GM12878 (cell line): ENCODE measurements around the gene NCKAP5L. TPM values are rescaled to one million over a fixed set of nuclear protein-coding genes. Genes with fewer than 3 reads are reported as not detected.

Experiments
- ATAC-seq: fragments of 200-7000 bp; cut with Tn5 transposase; 3 replicates; pipeline ENCODE4 v1.9.1; 2020; ENCODE audit warnings: mild to moderate bottlenecking, moderate library complexity
- BruUV-seq: library from RNA; stranded (reverse); fragments of 400-500 nt; replicated peaks from 2 replicates; lab custom pipeline; 2021; lab: Mats Ljungman, UMichigan
- CTCF ChIA-PET: fragments of 300-600 bp; sonication (Branson Sonifier 250); formaldehyde crosslinking; extraction: SDS; loops from one replicate; lab custom pipeline; 2021; ENCODE audit warnings: inconsistent platforms; lab: Yijun Ruan, JAX
- POLR2A ChIA-PET: fragments of 350-600 bp; formaldehyde crosslinking; extraction: SDS; loops from one replicate; lab custom pipeline; 2021; ENCODE audit warnings: inconsistent platforms; lab: Charles Lee
- RAD21 ChIA-PET: fragments of 300-600 bp; sonication (Branson Sonifier 250); formaldehyde crosslinking; loops from one replicate; lab custom pipeline; 2023; ENCODE audit warnings: antibody characterized with exemption; ENCODE audit not compliant: unreplicated experiment; lab: Charles Lee
- SMC1A ChIA-PET: fragments of 300-600 bp; sonication (Branson Sonifier 250); formaldehyde crosslinking; loops from one replicate; lab custom pipeline; 2023; ENCODE audit not compliant: unreplicated experiment, uncharacterized antibody; lab: Charles Lee
- DNase-seq: peaks from one replicate; pipeline ENCODE4 v3.0.0-alpha.2; 2011; ENCODE audit warnings: low read depth, low spot score
- FAIRE-seq: peaks from 3 replicates; lab custom pipeline; 2011; peaks lifted over from hg19 to GRCh38; lab: Jason Lieb, UNC
- H2AFZ ChIP-seq: 2 replicates; pipeline ENCODE4 v1.6.0; 2011; ENCODE audit warnings: low read depth, low read length, control low read depth; ENCODE audit not compliant: control insufficient read depth
- H3K27ac ChIP-seq: 2 replicates; pipeline ENCODE4 v1.5.1; 2011; ENCODE audit warnings: control low read depth; ENCODE audit not compliant: control insufficient read depth, insufficient read depth
- H3K27me3 ChIP-seq, 2 experiments: replicated peaks in 1 of 2; 2 replicates each; pipeline versions ENCODE4 v1.6.0 to v1.6.1; 2011; ENCODE audit warnings: low read length in 1 of 2; ENCODE audit not compliant: control insufficient read depth in 2 of 2, insufficient read depth in 2 of 2
- H3K36me3 ChIP-seq, 2 experiments: 2 replicates each; pipeline ENCODE4 v1.5.1; 2011; ENCODE audit warnings: low read length in 1 of 2; ENCODE audit not compliant: control insufficient read depth in 2 of 2, insufficient read depth in 2 of 2
- H3K4me1 ChIP-seq: 2 replicates; pipeline ENCODE4 v1.6.1; 2011; ENCODE audit warnings: mild to moderate bottlenecking, low read length, moderate library complexity, mixed read lengths; ENCODE audit not compliant: control insufficient read depth, insufficient read depth
- H3K4me2 ChIP-seq: 2 replicates; pipeline ENCODE4 v1.6.0; 2011; ENCODE audit warnings: control low read depth; ENCODE audit not compliant: control insufficient read depth, insufficient read depth
- H3K4me3 ChIP-seq: fragments of 200-600 bp; sonication (generic); 2 replicates; pipeline ENCODE4 v1.5.1; 2016
- H3K79me2 ChIP-seq: 2 replicates; pipeline ENCODE4 v1.6.0; 2011; ENCODE audit warnings: low read length; ENCODE audit not compliant: control insufficient read depth, insufficient read depth
- H3K9ac ChIP-seq: 2 replicates; pipeline ENCODE4 v1.8.0; 2011; ENCODE audit warnings: low read length, control low read depth, mixed read lengths; ENCODE audit not compliant: control insufficient read depth, insufficient read depth
- H3K9me3 ChIP-seq: replicated peaks from 3 replicates; pipeline ENCODE4 v1.5.1; 2011; ENCODE audit warnings: mild to moderate bottlenecking, low read length; ENCODE audit not compliant: control insufficient read depth, insufficient read depth
- H4K20me1 ChIP-seq: 2 replicates; pipeline ENCODE4 v1.6.0; 2011; ENCODE audit not compliant: control insufficient read depth, insufficient read depth
- CHD4 ChIP-seq: fragments of 200-600 bp; sonication (generic); IDR thresholded peaks from 2 replicates; pipeline ENCODE4 v1.6.1; 2016; ENCODE audit warnings: mild to moderate bottlenecking
- DPF2 ChIP-seq: fragments of 450-650 bp; IDR thresholded peaks from 2 replicates; pipeline ENCODE4 v1.6.1; 2017; ENCODE audit warnings: mild to moderate bottlenecking
- GABPA ChIP-seq: IDR thresholded peaks from 2 replicates; pipeline ENCODE4 v1.6.1; 2014; ENCODE audit warnings: antibody characterized with exemption, low read depth, mild to moderate bottlenecking, inconsistent platforms
- JUND ChIP-seq: IDR thresholded peaks from 2 replicates; pipeline ENCODE4 v1.6.1; 2012; ENCODE audit warnings: low read depth, mild to moderate bottlenecking, low read length, improper control_type of control experiment, moderate library complexity
- KAT2A ChIP-seq: conservative IDR thresholded peaks from 2 replicates; pipeline ENCODE4 v1.6.1; 2011; ENCODE audit warnings: low read depth, low read length; ENCODE audit not compliant: control insufficient read depth
- MEF2B ChIP-seq: fragments of 450-650 bp; IDR thresholded peaks from 2 replicates; pipeline ENCODE4 v1.6.1; 2018; ENCODE audit warnings: mild to moderate bottlenecking, moderate library complexity; ENCODE audit not compliant: partially characterized antibody, poor library complexity, severe bottlenecking
- SIN3A ChIP-seq: IDR thresholded peaks from 2 replicates; pipeline ENCODE4 v1.6.1; 2012; ENCODE audit warnings: low read depth, low read length, improper control_type of control experiment
- STAT1 ChIP-seq: fragments of 450-650 bp; conservative IDR thresholded peaks from 2 replicates; pipeline ENCODE4 v1.6.1; 2014; ENCODE audit warnings: antibody characterized with exemption, mild to moderate bottlenecking
- ZNF207 ChIP-seq: fragments of 450-650 bp; IDR thresholded peaks from 2 replicates; pipeline ENCODE4 v1.6.1; 2014; ENCODE audit warnings: antibody characterized with exemption, mild to moderate bottlenecking, borderline replicate concordance
- ZNF384 ChIP-seq: IDR thresholded peaks from 2 replicates; pipeline ENCODE4 v1.6.1; 2012; ENCODE audit warnings: low read depth, mild to moderate bottlenecking, low read length, improper control_type of control experiment, borderline replicate concordance
- WGBS: methylation state at CpG from one replicate; pipeline ENCODE4 v1.1.6; 2016; ENCODE audit warnings: low lambda C conversion rate; ENCODE audit not compliant: insufficient replicate concordance, insufficient coverage; ENCODE audit errors: missing lambda C conversion rate; 5-methylcytosine and 5-hydroxymethylcytosine counted together
- in situ Hi-C: fragments of 300-500 bp; cut with MboI; formaldehyde crosslinking; loops from 9 replicates; pipeline ENCODE4 v1.14.3; 2018; ENCODE audit warnings: mixed read lengths
- intact Hi-C: fragments of 100-400 bp; cut with micrococcal nuclease; formaldehyde crosslinking; loops from one replicate; pipeline ENCODE4 v1.14.2; 2022; ENCODE audit not compliant: unreplicated experiment
- polyA plus RNA-seq, 11 experiments: library from polyadenylated mRNA; depleted of rRNA in 4 of 11; unstranded in 6 of 11; stranded (reverse) in 5 of 11; fragments of >200 nt; fragmentation: Nextera tagmentation in 4 of 11; fragmentation: Illumina TruSeq in 1 of 11; extraction: Ambion mirVana in 4 of 11; extraction: Trizol in 1 of 11; gene quantifications; 1 replicate in 1 of 11; 2 replicates in 10 of 11; pipeline versions ENCODE4 v1.2.1 to v1.2.3, GENCODE V29; 2011 to 2016; ENCODE audit warnings: inconsistent platforms in 2 of 11, missing spikeins in 2 of 11, low read depth in 1 of 11
- total RNA-seq, 4 experiments: library from RNA; depleted of rRNA in 3 of 4; stranded (reverse); fragments of >200 nt in 3 of 4; fragmentation: Illumina TruSeq in 1 of 4; extraction: Trizol in 1 of 4; gene quantifications; 2 replicates each; pipeline versions ENCODE4 v1.2.1 to v1.2.3, GENCODE V29; 2013 to 2021
- TF ChIP-seq, protein P1 (sequence below): fragments of 150-350 bp; IDR thresholded peaks from 2 replicates; pipeline ENCODE4 v1.6.1; 2014; ENCODE audit warnings: mild to moderate bottlenecking, low read depth, low read length
- TF ChIP-seq, protein P2 (sequence below): IDR thresholded peaks from 2 replicates; pipeline ENCODE4 v1.6.1; 2012; ENCODE audit warnings: low read depth, low read length, improper control_type of control experiment

NCKAP5L gene
- total and polyA plus RNA-seq, 10 of the 15 experiments (the other 5 are each of a cell fraction or from before 2014, with no cell fraction given): 0.03 to 15.8 (median 4.4) TPM

DNA sequence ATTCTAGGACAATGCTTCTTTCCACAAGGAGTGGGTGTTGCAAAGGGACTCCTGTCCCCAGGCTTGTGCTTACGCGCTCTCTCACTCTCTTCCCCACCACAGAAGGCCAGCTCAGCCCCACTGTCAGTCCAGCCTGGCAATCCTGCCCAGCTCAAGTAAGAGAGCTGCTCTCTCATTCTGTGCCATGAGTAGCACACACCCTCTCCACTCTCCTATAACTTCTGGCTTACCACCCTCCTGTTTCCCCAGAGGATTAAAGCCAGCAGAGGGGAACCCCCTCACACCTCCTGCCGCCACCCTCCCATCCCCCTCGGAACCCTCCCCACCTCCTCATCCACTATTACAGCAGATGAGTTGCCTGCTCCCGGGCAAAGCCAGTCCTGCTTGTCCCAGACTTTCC, 17.1 kb downstream of the NCKAP5L start:
- TF ChIP-seq, protein P1, sequence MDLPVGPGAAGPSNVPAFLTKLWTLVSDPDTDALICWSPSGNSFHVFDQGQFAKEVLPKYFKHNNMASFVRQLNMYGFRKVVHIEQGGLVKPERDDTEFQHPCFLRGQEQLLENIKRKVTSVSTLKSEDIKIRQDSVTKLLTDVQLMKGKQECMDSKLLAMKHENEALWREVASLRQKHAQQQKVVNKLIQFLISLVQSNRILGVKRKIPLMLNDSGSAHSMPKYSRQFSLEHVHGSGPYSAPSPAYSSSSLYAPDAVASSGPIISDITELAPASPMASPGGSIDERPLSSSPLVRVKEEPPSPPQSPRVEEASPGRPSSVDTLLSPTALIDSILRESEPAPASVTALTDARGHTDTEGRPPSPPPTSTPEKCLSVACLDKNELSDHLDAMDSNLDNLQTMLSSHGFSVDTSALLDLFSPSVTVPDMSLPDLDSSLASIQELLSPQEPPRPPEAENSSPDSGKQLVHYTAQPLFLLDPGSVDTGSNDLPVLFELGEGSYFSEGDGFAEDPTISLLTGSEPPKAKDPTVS: no peak
- TF ChIP-seq MEF2B: peak; percentile 59
- no TSS peak for BruUV-seq
- peaks cover 28% of the 10 kb centered on the region for H3K4me1 ChIP-seq
- no peak for DNase-seq
- H3K9me3 ChIP-seq: no peaks in the 10 kb centered on the region
- ChIA-PET POLR2A (interaction anchor here (1.1 kb wide), 1 partner anchor 11 kb away, joined by 3 read pairs; no protein-coding TSS in a partner anchor), RAD21 (interaction anchor here (0.6 to 1.8 kb wide), 6 partner anchors 9 to 1115 kb away, joined by 3 to 7 read pairs (median 4); partner anchors contain the start of gene TMBIM6), CTCF (interaction anchor here (0.8 to 2.6 kb wide), 6 partner anchors 24 to 464 kb away, joined by 3 to 12 read pairs (median 4); no protein-coding TSS in a partner anchor), SMC1A (interaction anchor here (0.8 to 1.4 kb wide), 7 partner anchors 11 to 135 kb away, joined by 3 to 8 read pairs (median 5); partner anchors contain the start of genes NCKAP5L and TMBIM6)
- FAIRE-seq: no peak
- H3K4me2 ChIP-seq: no peak overlapping the region
- H3K79me2 ChIP-seq: no peaks in the 10 kb centered on the region; the same call in 1 of the 2 replicates
- intact Hi-C loops: no loop called here
- no peak overlapping the region for H3K9ac ChIP-seq
- no peak overlapping the region for H2AFZ ChIP-seq
- no peaks in the 10 kb centered on the region for H3K36me3 ChIP-seq
- in situ Hi-C loops: no loop called here
- peak; percentile 64 for ATAC-seq
- WGBS: 47% methylated on average over 5 of the region's 5 CpGs
- no peak overlapping the region for H3K27ac ChIP-seq
- no peaks in the 10 kb centered on the region for H4K20me1 ChIP-seq
- no peak overlapping the region for H3K4me3 ChIP-seq
- H3K27me3 ChIP-seq: no peaks in the 10 kb centered on the region

DNA sequence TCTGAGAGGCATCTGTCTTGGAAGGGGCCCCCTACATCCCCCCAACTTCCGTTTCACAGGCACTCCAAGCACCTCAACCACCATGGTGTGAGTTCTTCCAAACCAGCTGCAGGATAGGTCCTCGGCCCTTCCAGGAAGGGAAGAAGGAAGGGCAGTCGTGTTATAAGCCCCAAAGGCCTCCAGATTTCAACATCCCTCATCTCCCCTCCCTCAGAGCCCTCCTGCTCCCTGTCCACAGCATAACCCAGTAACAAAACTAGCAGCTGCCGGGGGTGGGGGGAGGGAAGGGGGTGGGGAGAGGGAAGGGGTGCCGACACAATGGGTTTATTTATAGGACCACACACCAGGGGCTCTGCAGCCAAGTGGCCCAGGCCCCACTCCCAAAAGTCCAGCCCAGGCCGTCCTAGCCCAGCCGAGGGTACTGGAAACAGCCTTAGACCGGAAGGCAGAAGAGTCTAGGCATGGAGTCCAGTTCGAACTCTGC, 18.3 kb downstream of the NCKAP5L start:
- H2AFZ ChIP-seq: no peak overlapping the region
- no peak for ATAC-seq
- CTCF ChIA-PET: interaction anchor here (1.0 to 2.6 kb wide), 3 partner anchors 29 to 32 kb away, joined by 5 to 12 read pairs (median 6); no protein-coding TSS in a partner anchor
- in situ Hi-C loops (no loop called here), intact Hi-C loops (no loop called here)
- FAIRE-seq: no peak
- no peaks in the 10 kb centered on the region for H3K9me3 ChIP-seq
- no peak overlapping the region for H3K9ac ChIP-seq
- no peak for DNase-seq
- no TSS peak for BruUV-seq
- H3K4me1 ChIP-seq: peaks cover 25% of the 10 kb centered on the region
- H3K36me3 ChIP-seq: peaks cover 0 to 2% of the 10 kb centered on the region in 2 experiments; a peak in 1 of 4 replicates
- SMC1A ChIA-PET: interaction anchor here (1.0 kb wide), 1 partner anchor 29 kb away, joined by 3 read pairs; no protein-coding TSS in a partner anchor
- no peak overlapping the region for H3K4me3 ChIP-seq
- RAD21 ChIA-PET: no interaction called here
- H3K4me2 ChIP-seq: no peak overlapping the region
- 59% methylated on average over 7 of the region's 9 CpGs for WGBS
- POLR2A ChIA-PET: interaction anchor here (0.6 kb wide), 1 partner anchor 544 kb away, joined by 5 read pairs; no protein-coding TSS in a partner anchor
- H4K20me1 ChIP-seq: no peaks in the 10 kb centered on the region
- H3K27ac ChIP-seq: no peak overlapping the region
- no peaks in the 10 kb centered on the region; the same call in 1 of the 2 replicates for H3K79me2 ChIP-seq
- H3K27me3 ChIP-seq: no peaks in the 10 kb centered on the region
- TF ChIP-seq CHD4 (no peak), DPF2 (no peak), SIN3A (no peak), ZNF384 (no peak), KAT2A (no peak), STAT1 (no peak), GABPA (no peak), ZNF207 (no peak), JUND (no peak)
- TF ChIP-seq, protein P1: no peak
- TF ChIP-seq, protein P2, sequence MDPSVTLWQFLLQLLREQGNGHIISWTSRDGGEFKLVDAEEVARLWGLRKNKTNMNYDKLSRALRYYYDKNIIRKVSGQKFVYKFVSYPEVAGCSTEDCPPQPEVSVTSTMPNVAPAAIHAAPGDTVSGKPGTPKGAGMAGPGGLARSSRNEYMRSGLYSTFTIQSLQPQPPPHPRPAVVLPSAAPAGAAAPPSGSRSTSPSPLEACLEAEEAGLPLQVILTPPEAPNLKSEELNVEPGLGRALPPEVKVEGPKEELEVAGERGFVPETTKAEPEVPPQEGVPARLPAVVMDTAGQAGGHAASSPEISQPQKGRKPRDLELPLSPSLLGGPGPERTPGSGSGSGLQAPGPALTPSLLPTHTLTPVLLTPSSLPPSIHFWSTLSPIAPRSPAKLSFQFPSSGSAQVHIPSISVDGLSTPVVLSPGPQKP: no peak
